DND-41 (cell line): ENCODE results near the gene EP400.

Source experiments
- EZH2 ChIP-seq: IDR thresholded peaks from 3 replicates; pipeline ENCODE4 v1.6.1; 2012; ENCODE audit warnings: borderline replicate concordance, low read depth, mild to moderate bottlenecking, moderate library complexity, low read length, inconsistent platforms; ENCODE audit not compliant: severe bottlenecking
- TF ChIP-seq, protein P1 (sequence below): IDR thresholded peaks from 2 replicates; pipeline ENCODE4 v1.5.1; 2012; ENCODE audit warnings: borderline replicate concordance, low read length, moderate library complexity, mild to moderate bottlenecking; ENCODE audit not compliant: poor library complexity, severe bottlenecking; ENCODE audit errors: extremely low read depth

GRCh38 chr12:132056951-132057350 is 107.2 kb downstream of the EP400 start:
- TF ChIP-seq, protein P1, sequence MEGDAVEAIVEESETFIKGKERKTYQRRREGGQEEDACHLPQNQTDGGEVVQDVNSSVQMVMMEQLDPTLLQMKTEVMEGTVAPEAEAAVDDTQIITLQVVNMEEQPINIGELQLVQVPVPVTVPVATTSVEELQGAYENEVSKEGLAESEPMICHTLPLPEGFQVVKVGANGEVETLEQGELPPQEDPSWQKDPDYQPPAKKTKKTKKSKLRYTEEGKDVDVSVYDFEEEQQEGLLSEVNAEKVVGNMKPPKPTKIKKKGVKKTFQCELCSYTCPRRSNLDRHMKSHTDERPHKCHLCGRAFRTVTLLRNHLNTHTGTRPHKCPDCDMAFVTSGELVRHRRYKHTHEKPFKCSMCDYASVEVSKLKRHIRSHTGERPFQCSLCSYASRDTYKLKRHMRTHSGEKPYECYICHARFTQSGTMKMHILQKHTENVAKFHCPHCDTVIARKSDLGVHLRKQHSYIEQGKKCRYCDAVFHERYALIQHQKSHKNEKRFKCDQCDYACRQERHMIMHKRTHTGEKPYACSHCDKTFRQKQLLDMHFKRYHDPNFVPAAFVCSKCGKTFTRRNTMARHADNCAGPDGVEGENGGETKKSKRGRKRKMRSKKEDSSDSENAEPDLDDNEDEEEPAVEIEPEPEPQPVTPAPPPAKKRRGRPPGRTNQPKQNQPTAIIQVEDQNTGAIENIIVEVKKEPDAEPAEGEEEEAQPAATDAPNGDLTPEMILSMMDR: no peak
- TF ChIP-seq EZH2: no peak
